Mononuclear cell (primary cell): ENCODE results near the gene DFFB. TPM values are rescaled to one million over a fixed set of nuclear protein-coding genes. Genes with fewer than 3 reads are reported as not detected.

Experiments used
- H3K27me3 ChIP-seq: 2 replicates; pipeline ENCODE4 v1.6.0; 2011; ENCODE audit warnings: low read length, control low read depth; ENCODE audit not compliant: insufficient read depth
- H3K4me1 ChIP-seq: 2 replicates; pipeline ENCODE4 v1.5.1; 2011; ENCODE audit warnings: mild to moderate bottlenecking, low read length, control low read depth; ENCODE audit not compliant: insufficient read depth
- H3K4me3 ChIP-seq: 2 replicates; pipeline ENCODE4 v1.5.1; 2011; ENCODE audit warnings: mild to moderate bottlenecking, low read length, moderate library complexity
- H3K9me3 ChIP-seq: 2 replicates; pipeline ENCODE4 v1.5.1; 2011; ENCODE audit warnings: low read depth, mild to moderate bottlenecking, control low read depth, low read length
- total RNA-seq: library from RNA; depleted of rRNA; stranded (reverse); fragments of >200 nt; gene quantifications from one replicate; pipeline ENCODE4 v1.2.3, GENCODE V29; 2012

The DFFB gene
- total RNA-seq, 1 donor, result 4.2 TPM

GRCh38 chr1:3821908-3822307 is 35.4 kb upstream of the DFFB start:
- Histone ChIP-seq H3K4me1 (no peaks in the 10 kb centered on the region), H3K27me3 (no peaks in the 10 kb centered on the region), H3K4me3 (no peak overlapping the region), H3K9me3 (no peaks in the 10 kb centered on the region)

- H3K4me1 ChIP-seq, result no peaks in the 10 kb centered on the region
- H3K9me3 ChIP-seq, result no peaks in the 10 kb centered on the region
- H3K4me3 ChIP-seq, result no peak overlapping the region
- H3K27me3 ChIP-seq, result no peaks in the 10 kb centered on the region
These were observed 34.9 kb upstream of the DFFB start for GRCh38 chr1:3822421-3822820.

- H3K9me3 ChIP-seq, result no peaks in the 10 kb centered on the region
- H3K4me1 ChIP-seq, result no peaks in the 10 kb centered on the region
- no peak overlapping the region for H3K4me3 ChIP-seq
- H3K27me3 ChIP-seq, result no peaks in the 10 kb centered on the region
These were observed 32.6 kb upstream of the DFFB start for GRCh38 chr1:3824650-3825049.

GRCh38 chr1:3825356-3825755 is 31.9 kb upstream of the DFFB start:
- H3K9me3 ChIP-seq, result no peaks in the 10 kb centered on the region
- no peaks in the 10 kb centered on the region for H3K4me1 ChIP-seq
- H3K4me3 ChIP-seq, result no peak overlapping the region
- no peaks in the 10 kb centered on the region for H3K27me3 ChIP-seq

GRCh38 chr1:3827813-3828307 is 29.4 kb upstream of the DFFB start:
- Histone ChIP-seq H3K27me3 (no peaks in the 10 kb centered on the region), H3K4me3 (no peak overlapping the region), H3K4me1 (no peaks in the 10 kb centered on the region), H3K9me3 (no peaks in the 10 kb centered on the region)

- Histone ChIP-seq H3K4me3 (no peak overlapping the region), H3K9me3 (no peaks in the 10 kb centered on the region), H3K27me3 (no peaks in the 10 kb centered on the region), H3K4me1 (no peaks in the 10 kb centered on the region)
These were observed 28.9 kb upstream of the DFFB start for GRCh38 chr1:3828391-3828790.

GRCh38 chr1:3831689-3832088 is 25.6 kb upstream of the DFFB start:
- Histone ChIP-seq H3K9me3 (no peaks in the 10 kb centered on the region), H3K4me1 (no peaks in the 10 kb centered on the region), H3K27me3 (no peaks in the 10 kb centered on the region), H3K4me3 (no peak overlapping the region)

- Histone ChIP-seq H3K9me3 (no peaks in the 10 kb centered on the region), H3K27me3 (no peaks in the 10 kb centered on the region), H3K4me1 (no peaks in the 10 kb centered on the region), H3K4me3 (no peak overlapping the region)
These were observed 22.6 kb upstream of the DFFB start for GRCh38 chr1:3834701-3835100.

GRCh38 chr1:3836421-3836820 is 20.9 kb upstream of the DFFB start:
- Histone ChIP-seq H3K4me1 (no peaks in the 10 kb centered on the region), H3K9me3 (no peaks in the 10 kb centered on the region), H3K4me3 (no peak overlapping the region), H3K27me3 (no peaks in the 10 kb centered on the region)

GRCh38 chr1:3837200-3837599 is 20.1 kb upstream of the DFFB start:
- Histone ChIP-seq H3K4me3 (no peak overlapping the region), H3K9me3 (no peaks in the 10 kb centered on the region), H3K4me1 (no peaks in the 10 kb centered on the region), H3K27me3 (no peaks in the 10 kb centered on the region)

GRCh38 chr1:3837685-3838084 is 19.6 kb upstream of the DFFB start:
- Histone ChIP-seq H3K4me1 (peaks cover 3% of the 10 kb centered on the region), H3K4me3 (no peak overlapping the region), H3K9me3 (no peaks in the 10 kb centered on the region), H3K27me3 (no peaks in the 10 kb centered on the region)

GRCh38 chr1:3838788-3839187 is 18.5 kb upstream of the DFFB start:
- Histone ChIP-seq H3K4me3 (no peak overlapping the region), H3K9me3 (no peaks in the 10 kb centered on the region), H3K27me3 (no peaks in the 10 kb centered on the region), H3K4me1 (peaks cover 6% of the 10 kb centered on the region)

GRCh38 chr1:3841491-3841890 is 15.8 kb upstream of the DFFB start:
- H3K4me3 ChIP-seq, result no peak overlapping the region
- H3K4me1 ChIP-seq, result peaks cover 6% of the 10 kb centered on the region
- no peaks in the 10 kb centered on the region for H3K9me3 ChIP-seq
- no peaks in the 10 kb centered on the region for H3K27me3 ChIP-seq

GRCh38 chr1:3842912-3843311 is 14.4 kb upstream of the DFFB start:
- Histone ChIP-seq H3K4me1 (peaks cover 6% of the 10 kb centered on the region), H3K9me3 (no peaks in the 10 kb centered on the region), H3K4me3 (no peak overlapping the region), H3K27me3 (no peaks in the 10 kb centered on the region)

- H3K27me3 ChIP-seq, result no peaks in the 10 kb centered on the region
- H3K4me3 ChIP-seq, result no peak overlapping the region
- peaks cover 6% of the 10 kb centered on the region for H3K4me1 ChIP-seq
- H3K9me3 ChIP-seq, result no peaks in the 10 kb centered on the region
These were observed 10.7 kb upstream of the DFFB start for GRCh38 chr1:3846541-3846940.

GRCh38 chr1:3847081-3847480 is 10.2 kb upstream of the DFFB start:
- Histone ChIP-seq H3K4me3 (no peak overlapping the region), H3K27me3 (no peaks in the 10 kb centered on the region), H3K9me3 (no peaks in the 10 kb centered on the region), H3K4me1 (peaks cover 6% of the 10 kb centered on the region)

GRCh38 chr1:3850857-3851256 is 6.4 kb upstream of the DFFB start:
- H3K4me3 ChIP-seq, result no peak overlapping the region
- H3K4me1 ChIP-seq, result peaks cover 7% of the 10 kb centered on the region
- no peaks in the 10 kb centered on the region for H3K27me3 ChIP-seq
- no peaks in the 10 kb centered on the region for H3K9me3 ChIP-seq
